Activated B cell treated with CpG ODN at 0.5 μM for 24 hours (primary cell): Measurements from ENCODE around the gene SPOP. TPM values are rescaled to one million over a fixed set of nuclear protein-coding genes. Genes with fewer than 3 reads are reported as not detected.

Experiments used
- ATAC-seq: fragments of 200-7000 bp; cut with Tn5 transposase; one replicate; pipeline ENCODE4 v1.10.0; 2021; ENCODE audit warnings: low read depth, mild to moderate bottlenecking, moderate library complexity
- CTCF ChIA-PET: fragments of 350-600 bp; sonication (Branson Sonifier 250); formaldehyde crosslinking; loops from one replicate; lab custom pipeline; 2021; ENCODE audit warnings: antibody characterized with exemption; lab: Charles Lee
- POLR2A ChIA-PET: fragments of 350-600 bp; sonication (Branson Sonifier 250); formaldehyde crosslinking; loops from one replicate; lab custom pipeline; 2021; ENCODE audit warnings: antibody characterized with exemption; lab: Charles Lee
- DNase-seq: peaks from one replicate; pipeline ENCODE4 v3.0.0; 2022
- H3K27ac Mint-ChIP-seq: one replicate; pipeline ENCODE4 v1.8.0; 2020; ENCODE audit warnings: mixed read lengths
- H3K27me3 Mint-ChIP-seq: one replicate; pipeline ENCODE4 v1.8.0; 2021; ENCODE audit warnings: mixed read lengths
- H3K36me3 Mint-ChIP-seq: one replicate; pipeline ENCODE4 v1.8.0; 2021; ENCODE audit warnings: low read depth, mixed read lengths
- H3K4me1 Mint-ChIP-seq: one replicate; pipeline ENCODE4 v1.8.0; 2021; ENCODE audit warnings: mixed read lengths
- H3K4me3 Mint-ChIP-seq: one replicate; pipeline ENCODE4 v1.8.0; 2020; ENCODE audit warnings: mild to moderate bottlenecking, mixed read lengths
- H3K9me3 Mint-ChIP-seq: one replicate; pipeline ENCODE4 v1.8.0; 2020; ENCODE audit warnings: mixed read lengths
- intact Hi-C: fragments of 100-400 bp; cut with micrococcal nuclease; formaldehyde crosslinking; loops from one replicate; pipeline ENCODE4 v1.15.1; 2024
- total RNA-seq: library from RNA; stranded (reverse); gene quantifications from 2 replicates; pipeline ENCODE4 v1.2.3, GENCODE V29; 2022
- TF ChIP-seq, protein P1 (sequence below): fragments of 200-600 bp; IDR thresholded peaks from one replicate; pipeline ENCODE4 v1.8.0; 2022; ENCODE audit warnings: antibody characterized with exemption, mild to moderate bottlenecking

The SPOP gene
- total RNA-seq, 1 donor from 2014 or later: 65.8 TPM

DNA sequence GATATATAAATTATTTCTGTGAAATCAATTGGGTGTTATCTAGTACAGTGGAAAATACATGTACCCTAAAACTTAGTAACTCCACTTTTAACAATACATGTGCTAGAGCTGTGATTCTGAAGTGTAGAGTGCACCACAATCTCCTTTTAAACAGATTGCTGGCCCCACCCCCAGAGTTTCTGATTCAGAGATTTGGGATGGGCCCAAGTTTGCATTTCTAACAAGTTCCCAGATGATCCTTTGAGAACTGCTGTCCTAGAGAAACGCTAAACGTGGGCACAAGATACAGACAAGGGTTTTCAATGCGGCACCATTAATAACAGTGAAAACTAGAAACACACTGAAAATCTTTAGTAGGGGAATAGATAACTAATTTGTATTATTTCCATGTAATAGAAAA is 53.0 kb downstream of the SPOP start:
- H3K4me1 Mint-ChIP-seq: no peaks in the 10 kb centered on the region
- no peak overlapping the region for H3K4me3 Mint-ChIP-seq
- no peak overlapping the region for H3K27ac Mint-ChIP-seq
- ChIA-PET POLR2A (no interaction called here), CTCF (no interaction called here)
- intact Hi-C loops: no loop called here
- DNase-seq (no peak), ATAC-seq (no peak)
- no peaks in the 10 kb centered on the region for H3K27me3 Mint-ChIP-seq
- peaks cover 50% of the 10 kb centered on the region for H3K36me3 Mint-ChIP-seq
- H3K9me3 Mint-ChIP-seq: no peaks in the 10 kb centered on the region
- TF ChIP-seq, protein P1, sequence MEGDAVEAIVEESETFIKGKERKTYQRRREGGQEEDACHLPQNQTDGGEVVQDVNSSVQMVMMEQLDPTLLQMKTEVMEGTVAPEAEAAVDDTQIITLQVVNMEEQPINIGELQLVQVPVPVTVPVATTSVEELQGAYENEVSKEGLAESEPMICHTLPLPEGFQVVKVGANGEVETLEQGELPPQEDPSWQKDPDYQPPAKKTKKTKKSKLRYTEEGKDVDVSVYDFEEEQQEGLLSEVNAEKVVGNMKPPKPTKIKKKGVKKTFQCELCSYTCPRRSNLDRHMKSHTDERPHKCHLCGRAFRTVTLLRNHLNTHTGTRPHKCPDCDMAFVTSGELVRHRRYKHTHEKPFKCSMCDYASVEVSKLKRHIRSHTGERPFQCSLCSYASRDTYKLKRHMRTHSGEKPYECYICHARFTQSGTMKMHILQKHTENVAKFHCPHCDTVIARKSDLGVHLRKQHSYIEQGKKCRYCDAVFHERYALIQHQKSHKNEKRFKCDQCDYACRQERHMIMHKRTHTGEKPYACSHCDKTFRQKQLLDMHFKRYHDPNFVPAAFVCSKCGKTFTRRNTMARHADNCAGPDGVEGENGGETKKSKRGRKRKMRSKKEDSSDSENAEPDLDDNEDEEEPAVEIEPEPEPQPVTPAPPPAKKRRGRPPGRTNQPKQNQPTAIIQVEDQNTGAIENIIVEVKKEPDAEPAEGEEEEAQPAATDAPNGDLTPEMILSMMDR: no peak

DNA sequence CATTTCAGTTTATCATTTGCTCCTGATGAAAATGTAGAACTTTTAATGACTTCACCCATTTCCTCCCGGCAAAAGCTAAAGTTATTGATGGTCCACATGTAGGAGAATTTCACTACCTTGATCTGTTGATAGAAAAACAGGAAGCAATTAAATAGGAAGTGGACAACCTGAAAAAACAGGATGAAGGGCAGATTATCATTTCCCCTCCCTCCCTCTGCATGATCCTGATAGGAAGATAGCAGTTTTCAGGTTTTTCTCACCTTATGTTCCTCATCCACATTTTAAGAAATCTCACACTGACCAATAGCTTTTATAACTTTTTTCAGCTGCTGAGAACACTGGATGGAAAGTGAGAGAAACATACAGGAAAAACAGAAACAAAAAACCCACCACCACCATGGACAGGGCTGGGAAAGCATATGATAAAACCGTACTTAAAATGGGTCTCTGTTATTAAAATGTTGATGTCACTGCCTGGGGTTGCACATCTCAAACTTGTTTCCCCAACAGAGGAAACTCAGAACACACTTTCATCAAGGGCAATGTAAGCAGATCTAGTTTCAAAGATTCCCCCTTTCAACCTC is 55.9 kb downstream of the SPOP start:
- DNase-seq: no peak
- no peak for ATAC-seq
- H3K9me3 Mint-ChIP-seq: no peaks in the 10 kb centered on the region
- intact Hi-C loops: no loop called here
- H3K4me1 Mint-ChIP-seq: no peaks in the 10 kb centered on the region
- H3K36me3 Mint-ChIP-seq: peaks cover 67% of the 10 kb centered on the region
- no peaks in the 10 kb centered on the region for H3K27me3 Mint-ChIP-seq
- H3K4me3 Mint-ChIP-seq: no peak overlapping the region
- TF ChIP-seq, protein P1: no peak
- no peak overlapping the region for H3K27ac Mint-ChIP-seq
- POLR2A ChIA-PET: no interaction called here
- CTCF ChIA-PET: no interaction called here

DNA sequence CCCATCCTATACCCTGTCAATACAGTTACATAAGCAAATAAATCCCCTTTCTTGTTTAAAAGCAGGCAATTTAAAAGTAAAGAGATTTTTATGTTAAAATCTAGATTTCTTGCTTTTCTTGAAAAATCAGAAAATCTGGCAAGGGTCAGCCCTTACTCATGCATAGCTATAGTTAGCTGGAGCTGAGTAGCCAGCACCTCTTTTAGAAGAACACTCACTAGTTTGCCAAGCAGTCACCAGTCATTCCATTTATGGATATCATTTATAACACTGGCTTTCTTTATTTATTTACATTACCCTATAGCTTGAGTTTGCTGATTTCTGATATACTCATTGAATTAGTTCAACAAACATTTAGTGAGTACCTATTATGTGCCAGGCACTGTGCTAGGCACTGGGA is 56.5 kb downstream of the SPOP start:
- Mint-ChIP-seq H3K4me1 (no peaks in the 10 kb centered on the region), H3K27ac (no peak overlapping the region), H3K9me3 (no peaks in the 10 kb centered on the region), H3K36me3 (peaks cover 72% of the 10 kb centered on the region), H3K4me3 (no peak overlapping the region), H3K27me3 (no peaks in the 10 kb centered on the region)
- DNase-seq (no peak), ATAC-seq (no peak)
- intact Hi-C loops: no loop called here
- TF ChIP-seq, protein P1: no peak
- ChIA-PET POLR2A (no interaction called here), CTCF (no interaction called here)

DNA sequence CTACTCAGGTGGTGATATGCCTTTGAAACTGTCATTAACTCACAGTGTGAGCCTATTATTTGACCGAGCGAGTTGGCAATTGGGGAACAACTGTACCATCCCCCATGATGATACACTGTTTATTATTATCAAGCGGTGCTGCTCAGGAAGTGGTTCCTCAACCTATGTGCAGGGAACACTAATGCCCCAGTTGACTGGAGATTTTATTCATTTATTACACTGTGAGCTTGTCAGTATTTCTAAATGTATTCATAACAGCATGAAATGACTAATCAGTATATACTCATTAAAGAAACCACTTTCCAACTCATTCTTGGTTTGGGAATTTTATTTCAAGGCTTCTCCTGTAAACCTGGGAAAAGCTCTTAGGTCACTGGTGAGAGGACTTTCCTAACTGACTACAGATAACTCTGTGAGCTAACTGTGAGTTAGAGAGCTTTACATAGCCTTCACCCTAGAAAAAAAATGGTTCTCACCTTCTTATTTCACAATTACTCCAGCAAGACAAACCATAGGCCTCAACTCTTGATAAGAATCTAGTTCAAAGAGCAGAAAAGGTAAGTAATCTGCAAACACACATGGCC is 59.8 kb downstream of the SPOP start:
- no peaks in the 10 kb centered on the region for H3K9me3 Mint-ChIP-seq
- POLR2A ChIA-PET: interaction anchor here (0.7 kb wide), 1 partner anchor 89 kb away, joined by 3 read pairs; the partner anchor contains the start of gene SLC35B1

DNA sequence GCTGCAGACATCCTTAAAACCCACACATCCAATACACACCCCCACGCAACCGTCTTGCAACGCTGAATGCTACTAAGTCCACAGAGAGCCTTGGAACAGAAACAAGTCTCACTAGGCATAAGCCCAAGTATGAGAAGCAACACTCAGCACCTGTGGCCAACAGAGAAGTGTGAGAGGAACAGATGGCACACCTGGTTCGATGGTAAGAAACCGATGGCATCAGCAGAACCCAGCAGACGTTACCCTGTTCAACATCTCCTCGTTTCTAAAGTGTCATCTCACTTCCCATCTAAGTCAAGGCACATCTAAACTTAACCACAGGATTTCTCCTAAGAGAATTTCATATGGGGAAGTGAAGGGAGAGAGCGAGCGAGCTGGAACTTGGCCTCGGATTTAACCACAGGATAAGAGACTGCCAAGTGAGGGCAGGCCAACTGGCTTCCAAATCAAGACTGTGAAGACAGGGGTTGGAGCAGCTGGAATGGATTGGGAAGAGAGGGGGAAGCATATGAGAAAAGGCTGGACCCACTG is 61.2 kb downstream of the SPOP start:
- H3K4me1 Mint-ChIP-seq: no peaks in the 10 kb centered on the region
- TF ChIP-seq, protein P1: no peak
- H3K27ac Mint-ChIP-seq: no peak overlapping the region
- DNase-seq (no peak), ATAC-seq (no peak)
- H3K9me3 Mint-ChIP-seq: no peaks in the 10 kb centered on the region
- peaks cover 77% of the 10 kb centered on the region for H3K36me3 Mint-ChIP-seq
- ChIA-PET POLR2A (no interaction called here), CTCF (no interaction called here)
- intact Hi-C loops: no loop called here
- no peaks in the 10 kb centered on the region for H3K27me3 Mint-ChIP-seq
- H3K4me3 Mint-ChIP-seq: no peak overlapping the region

More for the DNA sequence above, 59.8 kb downstream of the SPOP start:
- Mint-ChIP-seq H3K27me3 (no peaks in the 10 kb centered on the region), H3K27ac (no peak overlapping the region), H3K36me3 (peaks cover 80% of the 10 kb centered on the region), H3K4me1 (no peaks in the 10 kb centered on the region), H3K4me3 (no peak overlapping the region)
- intact Hi-C loops: no loop called here
- TF ChIP-seq, protein P1: no peak
- no peak for ATAC-seq
- CTCF ChIA-PET: interaction anchor here (0.9 to 1.0 kb wide), 2 partner anchors 61 to 78 kb away, joined by 3 read pairs; no protein-coding TSS in a partner anchor
- DNase-seq: no peak
